GM19238 (cell line): ENCODE results near the gene CARD10.

Experiments used
- DNase-seq: peaks from one replicate; pipeline ENCODE4 v3.0.0; 2011; ENCODE audit warnings: low spot score; ENCODE audit not compliant: insufficient read length

Gene CARD10

DNA sequence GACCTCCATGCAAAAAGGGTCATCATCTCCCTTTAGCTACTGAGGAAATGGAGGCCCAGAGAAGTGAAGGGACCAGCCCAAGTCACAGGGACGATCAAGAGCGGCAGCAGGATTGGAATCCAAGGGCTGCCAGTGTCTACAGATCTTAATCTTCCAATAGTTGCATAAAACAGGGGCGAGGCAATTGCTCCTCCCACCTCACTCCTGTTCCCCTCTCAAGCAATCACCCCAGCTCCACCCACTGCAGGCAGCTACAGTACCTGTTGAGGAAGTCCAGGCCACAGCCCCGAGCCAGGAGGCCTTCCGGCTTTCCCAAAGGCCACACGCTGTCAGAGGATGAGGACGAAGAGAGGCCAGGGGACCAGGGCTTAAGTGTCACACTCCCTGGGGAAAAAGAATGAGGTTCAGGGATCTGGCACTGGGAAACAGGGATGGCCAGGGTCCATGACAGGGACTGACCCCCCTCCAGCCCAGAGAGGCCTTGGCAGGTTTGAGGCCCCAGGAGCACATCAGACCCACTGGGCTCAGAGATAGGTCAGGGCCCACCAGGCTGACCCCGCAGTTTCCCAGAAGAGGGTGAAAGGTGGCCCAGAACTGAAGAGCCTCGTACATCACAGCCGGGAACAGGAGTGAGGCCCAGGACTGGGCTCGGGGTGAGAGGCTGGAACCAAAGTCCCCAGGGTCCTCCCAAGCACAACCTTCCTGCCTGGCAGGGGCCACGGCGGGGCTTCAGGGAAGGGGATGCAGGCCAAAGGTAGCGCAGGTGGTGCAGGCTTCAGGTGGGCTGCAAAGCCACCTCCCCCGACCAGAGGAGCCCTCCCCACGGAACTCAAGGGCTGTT lies 16.7 kb downstream of the CARD10 start:
- no peak for DNase-seq

DNA sequence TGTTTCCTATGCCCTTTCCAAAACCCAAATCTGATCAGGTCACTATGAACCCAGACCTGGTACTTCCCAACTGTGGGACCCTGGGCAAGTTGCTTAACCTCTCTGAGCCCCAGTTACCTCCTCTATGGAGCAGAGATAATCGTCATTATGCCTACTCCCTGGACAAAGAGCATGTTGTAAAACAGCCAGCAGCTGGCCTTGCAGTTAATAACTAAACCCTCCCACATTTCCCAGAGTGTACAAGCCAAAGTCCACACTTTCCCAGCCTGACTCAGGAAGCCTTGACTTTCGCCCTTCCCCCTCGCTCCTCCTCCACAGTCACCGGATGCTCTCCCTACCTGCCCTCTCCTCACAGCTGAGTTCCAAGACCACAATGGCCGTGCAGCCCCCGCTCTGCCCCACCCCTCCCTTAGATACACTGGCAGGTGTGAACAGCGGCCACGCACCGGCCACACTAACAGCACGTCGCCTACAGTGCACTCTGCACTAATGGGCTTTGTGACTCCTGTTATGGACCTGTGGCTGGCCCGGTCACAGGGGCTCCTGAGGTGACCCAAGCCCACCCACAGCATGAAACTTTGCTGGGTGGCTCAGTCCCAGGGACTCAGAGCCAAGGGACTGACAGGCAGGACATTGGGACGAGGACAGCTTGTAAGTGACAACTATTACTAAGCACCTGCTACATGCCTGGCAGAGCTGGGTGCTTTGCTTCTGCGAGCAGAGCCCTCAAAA lies 17.4 kb downstream of the CARD10 start:
- no peak for DNase-seq

DNA sequence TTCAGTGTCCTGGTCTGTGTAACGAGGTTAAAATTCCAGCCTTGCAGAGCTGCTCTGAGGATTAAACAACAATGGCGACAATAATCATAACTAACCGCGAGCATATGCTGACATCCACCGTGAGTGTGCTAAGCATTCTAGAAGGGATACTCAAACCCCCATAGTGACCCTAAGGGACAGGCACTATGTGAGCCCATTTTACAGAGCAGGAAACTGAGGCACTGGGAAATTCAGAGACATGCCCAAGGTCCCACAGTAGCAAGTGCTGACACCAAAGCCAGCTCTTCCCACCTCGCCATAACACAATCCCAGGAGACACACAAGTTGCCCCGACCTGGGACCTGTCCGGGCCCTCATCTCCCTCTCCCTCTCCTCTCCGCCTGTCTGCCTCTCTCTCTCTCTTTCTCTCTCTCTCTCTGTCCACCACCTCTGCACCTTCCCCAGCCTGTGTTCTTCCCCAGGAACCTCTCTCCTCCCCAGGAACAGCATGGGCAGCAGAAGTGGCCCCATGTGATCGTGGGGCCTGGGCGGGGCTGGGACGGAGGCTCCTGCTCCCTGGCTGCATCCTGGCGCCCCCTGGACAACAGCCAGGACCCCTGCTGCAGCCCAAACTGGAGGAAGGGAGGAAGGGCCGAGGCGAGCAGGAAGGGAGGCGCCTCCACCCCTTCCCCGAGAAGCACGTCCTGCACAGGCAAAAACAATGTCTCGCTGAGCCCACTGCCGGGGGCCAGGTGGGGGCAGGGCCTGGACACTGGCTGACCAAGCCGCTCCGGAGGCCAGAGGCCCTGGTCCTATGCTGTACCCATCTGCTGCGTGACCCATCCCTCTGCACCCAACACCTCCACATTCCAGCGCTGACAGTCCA lies 18.2 kb downstream of the CARD10 start:
- no peak for DNase-seq

DNA sequence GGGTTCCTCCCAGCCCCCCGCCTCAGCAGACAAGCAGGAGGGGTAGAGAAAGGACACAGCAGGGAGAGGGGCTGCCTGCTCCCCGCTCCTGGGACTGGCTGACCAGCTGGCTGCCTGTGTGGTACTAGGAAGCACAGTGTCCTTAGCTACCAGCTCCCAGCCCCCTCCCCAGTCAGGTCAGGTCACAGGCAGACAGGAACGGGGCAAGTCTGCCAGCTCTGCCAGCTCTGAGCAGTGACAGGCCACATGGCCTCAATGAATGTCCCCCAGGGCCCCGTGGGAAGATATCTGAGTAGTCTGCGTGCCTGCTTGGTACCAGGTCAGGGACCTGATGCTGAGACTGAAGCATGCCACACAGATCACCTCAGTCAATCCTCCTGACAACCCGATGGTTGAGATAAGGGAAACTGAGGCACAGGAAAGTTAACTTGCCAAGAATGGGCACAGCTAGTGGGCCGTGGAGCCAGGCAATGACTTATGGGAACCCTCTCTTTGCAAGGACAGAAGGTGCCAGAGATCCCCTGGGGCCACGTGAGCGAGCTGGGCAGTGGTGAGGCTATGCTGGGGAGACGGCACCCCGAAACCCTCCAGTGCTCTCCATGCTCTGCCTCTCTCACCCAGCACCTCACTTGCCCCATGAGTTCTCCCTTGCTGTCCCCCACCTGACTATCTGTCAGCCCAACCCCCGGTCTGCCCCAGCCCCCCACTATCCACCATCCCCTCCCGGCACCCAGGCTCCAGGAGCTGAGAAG lies 19.2 kb downstream of the CARD10 start:
- no peak for DNase-seq

DNA sequence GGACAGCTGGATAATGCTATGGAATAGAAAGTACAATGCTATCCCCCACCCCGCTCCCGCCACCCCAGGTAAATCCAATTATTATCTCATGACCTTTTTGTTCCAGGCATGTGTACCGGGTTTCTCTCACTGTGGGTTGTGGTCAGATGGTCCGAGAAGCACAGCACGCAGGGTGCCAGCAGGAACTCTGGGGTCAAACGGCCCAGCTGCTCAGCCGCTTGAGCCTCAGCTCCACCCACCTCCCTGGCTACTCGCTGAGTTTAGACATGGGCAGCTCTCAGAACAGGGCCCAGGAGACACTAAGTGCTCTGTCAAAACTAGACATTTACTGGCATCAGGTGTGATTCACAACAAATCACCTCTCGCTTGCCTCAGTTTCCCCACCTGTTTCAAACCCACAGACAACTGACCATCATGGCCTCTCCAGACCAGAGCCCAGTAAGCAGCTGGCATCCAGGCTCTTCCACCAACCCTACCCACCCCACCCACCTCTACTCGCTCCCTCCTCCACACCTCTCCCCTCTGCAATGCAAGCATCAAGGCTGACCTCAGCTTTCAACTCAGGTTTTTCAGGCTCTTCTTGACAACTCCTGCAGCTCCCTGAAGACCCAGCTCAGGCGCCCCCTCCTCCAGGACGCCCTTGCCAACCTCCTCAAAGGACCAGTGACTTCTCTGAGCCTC lies 20.0 kb downstream of the CARD10 start:
- DNase-seq = no peak

DNA sequence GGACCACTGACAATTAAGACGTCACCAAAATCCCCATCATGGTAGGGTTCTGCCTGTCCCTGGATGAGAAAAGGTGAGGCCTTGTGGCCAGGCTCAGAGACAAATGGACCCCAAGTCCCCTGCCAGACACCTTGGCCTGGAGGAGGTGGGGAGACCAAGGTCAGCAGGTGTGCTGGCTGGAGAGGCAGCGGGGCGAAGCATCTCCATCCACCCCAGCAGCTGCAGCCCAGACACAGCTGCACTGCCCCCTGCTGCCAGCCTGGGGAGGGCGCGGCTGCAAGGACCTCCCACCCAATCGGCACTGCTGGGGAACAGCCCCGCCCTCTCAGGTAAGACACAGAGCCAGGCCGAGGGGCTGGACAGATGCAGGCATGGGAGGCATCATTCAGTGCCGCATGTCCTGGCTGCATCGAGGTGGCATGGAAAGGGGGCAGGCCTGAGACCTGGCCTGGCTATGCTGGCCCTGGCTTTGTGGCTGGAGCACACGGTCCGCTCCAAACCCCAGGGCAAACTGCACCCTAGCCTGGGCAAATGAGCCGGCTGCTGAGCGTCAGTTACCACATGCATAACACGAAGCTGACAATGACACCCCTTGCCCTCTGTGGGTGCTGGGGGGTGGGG lies 20.8 kb downstream of the CARD10 start:
- peak; percentile 84 for DNase-seq

DNA sequence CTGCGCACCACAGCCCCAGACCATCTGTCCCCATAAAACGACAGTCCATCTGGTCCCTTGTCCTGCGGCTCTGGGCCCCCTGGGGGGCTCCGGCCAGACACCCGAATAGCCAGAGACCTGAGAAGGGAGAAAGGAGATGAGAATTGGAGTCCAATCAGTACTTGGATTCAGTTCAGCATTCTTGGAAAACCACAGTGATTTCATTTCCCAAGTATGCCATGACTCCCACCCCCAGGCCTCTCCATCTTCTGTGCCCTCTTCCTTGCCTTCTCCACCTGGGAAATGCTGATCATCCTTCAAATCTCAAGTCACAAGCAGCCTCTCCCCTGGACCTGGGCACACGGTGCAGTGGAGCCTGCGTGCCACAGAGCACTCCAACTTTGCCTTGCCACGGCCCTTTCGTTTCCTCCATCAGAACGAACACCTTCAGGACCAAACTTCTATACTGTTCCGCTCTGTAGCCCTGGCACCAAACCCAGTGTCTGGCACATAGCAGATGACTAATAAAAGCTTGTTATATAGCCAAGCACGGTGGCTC lies 22.1 kb downstream of the CARD10 start:
- no peak for DNase-seq

DNA sequence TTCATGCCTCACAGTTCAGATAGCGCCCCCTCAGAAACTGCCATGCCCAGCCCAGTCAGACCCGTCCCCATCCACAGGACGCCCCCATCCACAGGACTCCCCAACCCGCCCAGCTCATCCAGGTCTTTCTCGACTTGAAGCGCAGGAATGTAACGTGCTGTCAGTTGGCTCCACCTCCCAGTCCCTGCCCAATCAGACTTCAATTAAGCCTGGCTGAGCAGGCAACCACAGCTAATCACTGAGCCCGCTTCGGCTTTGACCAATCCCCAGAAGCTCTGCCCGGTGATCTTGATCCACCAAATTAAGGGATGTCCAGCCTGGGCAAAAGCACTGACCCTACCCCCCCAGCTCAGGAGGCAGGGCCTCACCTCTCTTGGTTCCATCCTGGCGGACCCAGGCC lies 22.6 kb downstream of the CARD10 start:
- DNase-seq = no peak

DNA sequence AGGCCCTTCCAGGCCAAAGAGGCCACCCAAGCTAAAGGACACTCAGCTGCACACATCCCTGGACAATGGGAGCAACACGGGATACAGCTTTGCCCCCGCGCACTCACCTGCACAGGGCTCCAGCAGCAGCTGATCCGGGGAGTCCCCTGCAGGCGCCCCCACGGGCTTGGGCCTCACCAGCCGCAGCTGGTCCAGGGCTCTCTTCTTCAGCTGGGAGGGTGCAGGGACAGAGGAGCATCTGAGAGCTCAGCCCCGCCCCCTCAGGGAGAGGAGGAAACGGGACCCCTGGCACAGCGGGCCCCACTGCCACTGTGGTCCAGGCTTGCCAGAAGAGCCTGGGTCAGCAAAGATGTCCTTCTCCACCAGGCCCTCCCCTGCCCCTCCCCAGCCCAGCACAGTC lies 25.2 kb downstream of the CARD10 start:
- no peak for DNase-seq

DNA sequence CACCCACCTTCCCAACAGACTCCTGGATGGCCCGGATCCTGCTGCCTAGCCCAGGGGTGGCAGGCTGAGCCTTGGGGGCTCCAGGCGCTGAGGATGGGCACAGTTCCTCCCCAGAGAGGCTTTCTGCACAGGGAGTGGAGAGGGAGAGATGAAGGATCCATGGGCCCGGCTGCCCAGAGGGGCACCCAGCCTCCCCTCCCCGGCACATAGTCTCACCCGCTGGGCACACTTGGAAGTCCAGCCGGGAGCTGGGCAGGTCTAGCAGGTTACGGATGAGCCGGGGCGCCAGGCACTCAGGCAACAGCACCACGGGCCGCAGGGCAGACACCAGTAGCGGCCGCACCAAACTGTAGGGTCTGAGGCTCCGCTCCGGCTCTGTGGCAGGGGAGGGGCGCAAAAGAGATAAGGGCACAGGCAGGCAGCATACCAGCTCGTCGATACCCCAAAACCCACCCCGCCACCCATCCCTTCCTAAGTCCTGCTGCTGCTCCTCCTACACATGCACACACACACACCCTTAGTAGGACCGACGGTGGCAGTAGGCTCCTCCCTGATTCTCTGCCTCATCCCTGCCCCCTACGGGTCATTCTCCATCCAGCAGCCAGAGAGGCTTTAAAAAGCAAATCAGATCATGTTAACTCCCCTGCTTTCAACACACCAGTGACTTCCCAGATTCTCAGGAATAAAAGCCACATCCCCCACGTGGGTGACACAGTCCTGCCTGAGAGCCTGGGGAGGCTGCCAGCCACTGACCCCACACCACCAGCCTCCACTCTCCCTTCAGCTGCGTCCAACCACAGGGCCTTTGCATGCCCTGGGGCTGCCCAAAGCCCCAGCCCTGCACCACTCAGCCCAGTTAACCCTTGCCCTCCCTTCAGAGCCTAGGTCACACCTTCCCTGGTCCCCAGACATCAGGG lies 26.5 kb downstream of the CARD10 start:
- DNase-seq = peak; percentile 47

DNA sequence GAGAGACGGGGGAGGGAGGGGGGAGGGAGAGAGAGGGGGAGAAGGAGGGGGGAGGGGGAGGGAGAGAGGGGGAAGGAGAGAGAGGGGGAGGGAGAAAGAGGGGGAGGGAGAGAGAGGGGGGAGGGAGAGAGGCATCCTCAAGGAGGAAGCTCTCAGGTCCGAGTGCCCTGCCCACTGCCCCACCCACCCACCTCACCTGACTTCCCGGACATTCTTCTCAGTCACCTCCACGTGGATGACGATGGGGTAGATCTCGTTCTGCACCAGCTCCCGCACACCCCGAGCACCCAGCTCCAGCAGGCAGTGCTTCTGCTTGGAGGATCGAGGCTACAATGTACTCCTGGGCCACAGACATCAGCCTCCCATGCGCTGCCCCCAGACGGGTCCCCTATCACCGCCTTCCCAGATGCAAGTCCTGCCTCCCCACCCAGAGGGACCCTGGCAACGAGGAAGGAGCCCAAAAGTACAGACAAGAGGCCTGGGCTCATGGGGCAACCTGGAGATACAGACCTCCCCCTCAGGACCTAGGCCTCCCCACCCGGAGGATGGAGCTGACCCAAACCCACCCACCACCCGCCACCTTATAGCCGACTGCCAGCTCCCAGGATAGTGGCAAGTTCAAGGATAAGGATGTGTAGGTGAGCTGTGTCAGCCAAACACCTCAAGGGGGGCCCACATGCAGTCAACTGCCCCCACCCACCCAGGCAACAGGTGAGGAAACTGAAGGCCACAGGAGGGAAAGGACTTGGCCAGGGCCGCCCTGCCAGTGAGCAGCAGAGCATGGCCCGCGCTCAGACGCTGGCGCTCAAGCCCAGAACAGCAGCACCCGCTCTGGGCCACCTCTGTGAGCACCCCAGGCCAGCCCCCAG lies 27.4 kb downstream of the CARD10 start:
- no peak for DNase-seq

DNA sequence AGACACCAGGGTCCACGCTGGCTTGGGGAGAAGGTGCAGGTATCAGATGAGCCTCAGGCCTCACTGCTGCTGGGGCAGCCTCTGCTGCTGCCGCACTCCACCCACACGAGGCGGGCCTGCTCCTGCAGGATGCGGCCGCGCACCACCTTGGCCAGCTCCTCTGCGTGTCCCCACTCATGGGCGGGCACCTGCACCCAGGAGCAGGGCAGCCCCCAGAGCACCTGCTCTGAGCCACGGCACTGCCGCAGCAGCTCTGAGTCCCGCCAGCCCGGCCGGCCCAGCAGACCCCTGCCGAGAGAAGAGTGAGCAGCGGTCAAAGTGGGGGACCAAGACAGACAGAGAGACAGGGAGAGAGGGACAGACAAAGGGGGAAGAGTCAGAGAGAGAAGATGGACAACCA lies 28.1 kb downstream of the CARD10 start:
- DNase-seq = no peak

DNA sequence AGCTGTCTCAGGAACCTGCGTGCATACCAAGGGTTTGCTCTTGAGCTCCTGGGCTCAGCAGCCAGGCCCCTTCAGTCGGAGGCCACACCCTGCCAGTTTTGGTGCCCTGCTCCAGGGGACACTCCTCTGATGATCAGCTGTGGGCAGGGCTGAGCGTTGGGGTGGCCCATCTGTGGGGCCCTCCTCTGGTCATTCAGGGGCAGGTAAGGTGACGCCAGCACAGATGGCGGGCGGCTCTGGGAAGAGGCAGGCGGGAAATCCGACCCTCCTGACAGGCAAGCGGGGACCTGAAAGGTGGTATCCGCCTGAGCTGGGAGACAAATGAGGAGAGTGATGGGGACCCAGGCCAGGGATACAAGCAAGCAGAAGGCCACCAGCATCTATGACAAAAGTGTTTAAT lies 29.2 kb downstream of the CARD10 start:
- DNase-seq = no peak

DNA sequence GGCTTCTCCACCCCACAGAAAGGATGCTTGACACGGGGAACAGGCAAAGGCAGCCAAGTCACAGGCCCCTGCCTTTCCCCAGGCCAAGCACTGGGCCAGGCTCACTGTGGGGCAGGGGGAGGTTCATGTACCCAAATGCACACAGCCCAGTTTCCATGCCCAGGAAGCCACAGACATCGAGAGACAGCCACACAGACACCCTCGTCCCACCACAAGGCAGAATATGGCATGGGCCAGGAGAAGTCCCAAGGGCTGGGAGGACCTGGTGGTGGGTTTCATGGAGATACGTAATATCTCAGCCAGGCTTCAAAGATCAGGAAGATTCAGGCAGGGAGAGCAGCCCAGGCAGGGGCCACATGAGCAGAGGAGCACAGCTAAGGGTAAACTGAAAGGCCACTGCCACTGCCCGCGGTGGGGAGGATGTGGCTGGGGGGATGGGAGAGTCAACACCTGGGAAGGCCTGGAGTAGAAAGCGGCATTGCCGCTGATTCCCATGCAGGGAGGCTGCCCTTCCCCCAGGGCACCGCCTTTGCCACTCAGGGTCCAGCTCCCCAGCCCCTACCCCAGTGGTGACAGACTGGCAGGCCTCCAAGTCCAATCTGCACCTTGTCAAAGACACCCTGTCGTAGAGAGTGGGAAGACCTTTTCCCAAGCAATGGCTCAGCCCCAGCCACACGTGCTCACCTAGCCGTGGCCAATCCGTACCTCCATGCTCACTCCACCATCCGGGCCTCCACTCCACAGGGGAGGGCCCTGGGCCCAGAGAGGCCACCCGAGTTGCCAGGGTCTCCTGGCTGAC lies 30.7 kb downstream of the CARD10 start:
- no peak for DNase-seq

DNA sequence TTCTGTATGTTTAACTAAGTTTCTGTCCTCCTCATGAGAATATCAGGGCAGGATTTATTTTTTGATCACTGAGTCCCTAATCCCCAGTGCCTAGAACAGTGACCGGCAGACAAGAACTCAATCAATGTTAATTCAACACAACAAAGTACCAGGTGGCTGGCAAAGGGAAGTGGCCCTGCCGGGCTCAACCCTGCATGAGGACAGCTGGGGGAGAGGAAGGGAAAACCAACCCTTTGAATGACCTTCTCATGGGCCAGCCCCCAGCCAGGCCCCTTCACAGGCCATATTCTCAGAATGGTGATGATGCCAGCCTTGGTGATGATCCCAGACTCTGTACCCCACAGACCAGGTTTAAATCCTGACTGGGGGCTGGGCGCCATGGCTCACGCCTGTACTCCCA lies 31.6 kb downstream of the CARD10 start:
- DNase-seq = no peak

DNA sequence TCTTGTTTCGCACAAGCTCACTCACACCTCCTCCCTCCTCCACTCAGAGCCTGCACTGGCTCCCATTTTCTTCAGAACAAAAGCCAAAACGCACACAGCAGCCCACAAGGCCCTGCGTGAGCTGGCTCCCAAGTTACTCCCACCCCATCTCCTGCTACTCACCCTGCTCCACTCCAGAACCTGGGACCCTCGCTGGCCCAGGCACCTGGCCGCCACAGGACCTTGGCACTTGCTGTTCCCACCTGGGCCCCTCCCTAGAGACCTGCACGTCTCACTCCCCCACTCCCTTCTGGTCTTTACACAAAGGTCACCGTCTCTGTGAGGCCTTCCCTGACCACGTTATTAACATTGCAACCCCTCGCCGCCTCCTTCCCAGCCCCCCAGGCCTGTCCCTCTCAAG lies 32.1 kb downstream of the CARD10 start:
- no peak for DNase-seq

DNA sequence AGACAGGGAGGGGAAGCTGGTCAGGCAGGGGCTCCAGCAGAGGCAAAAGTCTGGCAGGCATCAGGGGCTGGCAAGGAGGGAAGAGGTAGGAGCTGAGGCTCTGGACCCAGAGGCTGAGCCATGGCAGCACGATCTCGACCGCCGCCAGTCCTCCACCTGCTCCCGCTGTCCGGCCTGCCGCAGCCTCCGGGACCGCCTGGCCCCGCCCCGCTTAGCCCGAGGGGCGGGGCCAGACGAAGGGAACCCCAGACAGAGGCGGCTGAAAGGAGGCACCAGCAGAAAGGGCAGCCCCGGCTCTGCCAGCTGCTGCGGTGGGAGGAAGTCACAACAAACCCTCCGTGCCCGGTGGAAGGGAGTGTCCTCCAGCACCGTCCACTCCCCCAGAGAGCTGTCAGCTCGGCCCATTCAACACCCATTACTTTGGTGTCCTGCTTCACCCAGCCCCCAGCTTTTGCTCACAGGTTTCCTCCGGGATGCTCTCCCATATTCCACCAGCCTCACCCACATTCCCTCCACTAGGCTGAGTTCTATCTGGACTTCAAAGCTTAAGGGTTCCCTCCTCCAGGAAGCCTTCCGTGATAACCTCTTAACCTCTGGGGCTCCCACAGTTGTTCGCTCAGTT lies 32.9 kb downstream of the CARD10 start, which contains the start of gene MFNG:
Gene MFNG (minus strand): TSS at position 161 of the 622 bp plus-strand sequence. CDS start 207 bp downstream, outside the sequence.
- DNase-seq = peak; percentile 96
